ENCODE data around the gene GGT5.
"Not testable (repeated sequence)": the region's sequence is repeated elsewhere in the genome, so short reads cannot be mapped to it uniquely, and the experiment has no call there.

GGT5 gene

DNA sequence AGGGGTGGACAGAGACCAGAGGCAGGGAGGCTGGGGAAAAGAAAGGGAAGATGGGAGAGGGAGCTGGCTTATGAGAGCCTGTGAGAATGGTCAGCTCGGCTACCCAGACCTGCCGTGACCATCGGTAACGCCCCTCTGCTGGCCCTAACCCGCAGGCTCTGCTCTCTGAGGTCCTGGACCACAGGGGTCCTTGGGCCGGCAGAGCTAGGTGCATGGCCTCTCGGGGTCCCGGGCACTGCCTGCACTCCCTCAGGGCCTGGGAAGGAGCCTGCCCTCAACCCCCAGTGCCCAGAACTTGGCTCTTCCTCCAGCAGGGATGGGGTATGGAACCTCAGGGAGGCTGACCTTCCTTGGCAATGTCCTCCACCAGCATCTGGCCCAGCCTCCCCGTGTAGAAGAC lies 13.2 kb downstream of the GGT5 start:
- DNase-seq (no peak), ATAC-seq (no peak)
- Mint-ChIP-seq H3K27me3 (no peaks in the 10 kb centered on the region), H3K27ac (no peak overlapping the region), H3K4me3 (no peak overlapping the region), H3K9me3 (no peaks in the 10 kb centered on the region), H3K4me1 (no peaks in the 10 kb centered on the region), H3K36me3 (ENCODE audit: low read depth) (no peaks in the 10 kb centered on the region)

DNA sequence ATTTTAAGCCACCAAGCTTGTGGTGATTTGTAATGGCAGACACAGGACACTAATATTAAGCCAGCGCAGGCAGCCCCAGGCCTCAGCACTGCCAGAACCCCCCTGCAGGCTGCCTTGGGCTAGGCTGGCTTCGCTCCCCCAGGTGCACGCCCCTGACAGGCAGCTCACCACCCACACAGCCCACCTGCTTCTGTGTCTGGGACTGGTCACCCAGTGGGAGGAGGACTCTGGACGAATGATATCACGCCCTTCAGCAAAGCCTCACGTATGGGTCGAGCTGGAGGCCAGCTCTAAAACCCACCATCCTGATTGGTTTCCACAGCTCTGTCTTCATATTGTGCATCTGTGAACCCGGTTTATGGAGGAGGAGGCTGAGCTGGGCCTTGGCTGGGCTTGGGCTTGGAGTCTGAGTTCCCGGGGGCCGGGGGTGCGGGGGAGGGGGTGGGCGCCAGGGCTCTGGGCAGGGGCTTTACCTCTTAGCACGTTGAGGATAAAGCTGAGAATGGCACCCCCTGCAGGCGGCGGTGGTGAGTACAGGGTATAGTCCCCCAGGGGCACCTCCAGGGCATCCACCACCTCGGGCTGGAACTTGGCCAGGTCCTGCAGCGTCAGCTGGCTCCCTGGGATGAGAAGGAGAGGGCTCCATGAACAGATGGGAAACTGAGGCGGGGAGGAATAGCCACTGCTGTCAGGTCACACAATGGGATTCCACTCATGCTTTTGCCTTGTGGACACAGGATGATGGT lies 13.8 kb downstream of the GGT5 start:
- no peaks in the 10 kb centered on the region for H3K36me3 Mint-ChIP-seq (ENCODE audit: low read depth)
- ATAC-seq (peak; percentile 62), DNase-seq (peak; percentile 80)
- H3K27me3 Mint-ChIP-seq = no peaks in the 10 kb centered on the region
- no peak overlapping the region for H3K4me3 Mint-ChIP-seq
- H3K9me3 Mint-ChIP-seq = no peaks in the 10 kb centered on the region
- no peak overlapping the region for H3K27ac Mint-ChIP-seq
- H3K4me1 Mint-ChIP-seq = no peaks in the 10 kb centered on the region

DNA sequence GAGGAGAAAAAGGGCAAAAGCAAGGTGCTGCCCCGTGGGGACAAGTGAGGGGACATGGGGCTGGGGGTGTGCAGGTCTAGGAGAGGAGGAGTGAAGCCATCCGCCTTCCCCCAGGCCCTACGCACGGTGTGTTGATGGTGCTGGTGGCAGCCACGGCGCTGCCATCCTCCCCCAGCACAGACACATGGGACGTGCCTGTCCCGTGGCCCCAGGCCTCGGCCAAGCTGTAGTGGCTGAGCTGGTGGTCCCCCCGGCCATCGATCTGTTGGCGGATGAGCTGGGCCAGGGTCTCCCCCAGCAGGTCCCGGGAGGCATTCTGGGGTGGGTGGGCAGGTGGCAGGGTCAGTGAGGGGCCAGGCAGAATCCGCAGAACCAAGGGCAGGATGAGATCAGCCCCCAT lies 18.9 kb downstream of the GGT5 start:
- Mint-ChIP-seq H3K9me3 (no peaks in the 10 kb centered on the region), H3K4me1 (no peaks in the 10 kb centered on the region), H3K27me3 (no peaks in the 10 kb centered on the region), H3K36me3 (ENCODE audit: low read depth) (no peaks in the 10 kb centered on the region), H3K4me3 (no peak overlapping the region), H3K27ac (no peak overlapping the region)
- DNase-seq (no peak), ATAC-seq (no peak)

DNA sequence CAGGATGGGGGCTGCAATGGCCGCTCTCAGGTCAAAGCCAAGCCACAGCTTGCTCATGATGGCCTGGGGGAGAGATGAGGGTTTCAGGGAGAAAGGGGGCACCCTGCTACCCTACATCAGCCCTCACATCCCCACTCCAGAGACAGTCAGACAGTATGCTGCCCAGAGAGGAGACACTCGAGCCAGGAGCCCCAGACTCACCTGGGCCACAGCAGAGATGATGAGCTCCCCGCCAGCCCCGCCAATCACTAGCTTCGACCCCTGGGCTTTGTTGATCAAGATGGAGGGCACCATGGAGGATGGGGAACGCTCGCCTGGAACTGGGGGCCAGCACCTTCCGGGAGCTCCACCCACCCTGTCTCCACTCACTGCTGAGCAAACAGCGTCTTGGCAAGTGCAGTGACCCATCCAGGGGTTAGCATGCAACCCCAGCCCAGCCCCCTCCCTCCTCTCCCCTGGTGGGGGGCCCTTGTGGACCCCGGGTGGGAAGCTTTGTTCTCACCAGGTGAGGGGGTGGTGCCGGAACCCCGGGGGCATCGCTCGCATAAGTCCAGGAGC lies 19.8 kb downstream of the GGT5 start:
- no peaks in the 10 kb centered on the region for H3K27me3 Mint-ChIP-seq
- no peaks in the 10 kb centered on the region for H3K36me3 Mint-ChIP-seq (ENCODE audit: low read depth)
- no peaks in the 10 kb centered on the region for H3K9me3 Mint-ChIP-seq
- DNase-seq (no peak), ATAC-seq (no peak)
- no peak overlapping the region for H3K4me3 Mint-ChIP-seq
- H3K4me1 Mint-ChIP-seq = no peaks in the 10 kb centered on the region
- no peak overlapping the region for H3K27ac Mint-ChIP-seq

DNA sequence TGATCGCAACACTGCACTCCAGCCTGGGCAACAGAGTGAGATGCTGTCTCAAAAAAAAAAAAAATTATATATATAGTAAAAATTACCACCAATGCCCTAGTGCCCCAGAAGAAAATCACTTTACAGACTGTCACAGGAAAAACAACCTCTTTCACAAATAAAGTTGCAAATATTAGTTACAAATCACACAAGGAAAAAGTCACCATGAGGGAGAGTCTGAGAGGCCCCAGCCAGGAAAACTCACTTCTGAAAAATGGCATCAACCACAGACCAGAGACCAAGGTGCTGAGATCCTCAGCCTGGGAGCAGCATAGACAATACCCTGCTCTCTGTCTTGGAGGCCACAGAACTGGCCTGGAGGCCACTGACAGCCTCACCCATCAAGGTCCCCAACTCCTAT lies 20.4 kb downstream of the GGT5 start:
- DNase-seq (no peak), ATAC-seq (no peak)
- no peaks in the 10 kb centered on the region for H3K36me3 Mint-ChIP-seq (ENCODE audit: low read depth)
- no peaks in the 10 kb centered on the region for H3K9me3 Mint-ChIP-seq
- no peak overlapping the region for H3K4me3 Mint-ChIP-seq
- no peaks in the 10 kb centered on the region for H3K27me3 Mint-ChIP-seq
- no peaks in the 10 kb centered on the region for H3K4me1 Mint-ChIP-seq
- no peak overlapping the region for H3K27ac Mint-ChIP-seq

DNA sequence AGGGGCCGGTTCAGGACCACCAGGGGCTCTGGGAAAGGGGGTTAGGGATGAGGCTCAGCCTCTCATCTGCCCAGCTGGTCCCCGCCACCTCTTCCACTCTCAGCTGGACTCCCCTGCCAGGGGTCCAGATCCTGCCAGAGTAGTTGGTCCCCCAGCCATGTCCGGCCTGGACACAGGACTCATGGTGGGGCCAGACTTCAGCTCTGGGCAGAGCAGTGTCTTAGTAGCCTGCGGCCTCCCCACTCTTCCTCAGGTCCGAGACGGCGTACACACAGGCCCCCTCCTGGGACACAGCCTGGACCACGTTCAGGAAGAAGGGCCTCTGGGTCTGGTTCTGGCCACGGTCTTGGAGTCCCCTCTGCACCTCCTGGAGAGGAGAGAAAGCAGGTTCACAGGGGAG lies 25.1 kb downstream of the GGT5 start:
- H3K36me3 Mint-ChIP-seq (ENCODE audit: low read depth) = no peaks in the 10 kb centered on the region
- H3K4me3 Mint-ChIP-seq = no peak overlapping the region
- no peaks in the 10 kb centered on the region for H3K27me3 Mint-ChIP-seq
- H3K4me1 Mint-ChIP-seq = peaks cover 13% of the 10 kb centered on the region
- DNase-seq (no peak), ATAC-seq (no peak)
- no peaks in the 10 kb centered on the region for H3K9me3 Mint-ChIP-seq
- H3K27ac Mint-ChIP-seq = no peak overlapping the region

DNA sequence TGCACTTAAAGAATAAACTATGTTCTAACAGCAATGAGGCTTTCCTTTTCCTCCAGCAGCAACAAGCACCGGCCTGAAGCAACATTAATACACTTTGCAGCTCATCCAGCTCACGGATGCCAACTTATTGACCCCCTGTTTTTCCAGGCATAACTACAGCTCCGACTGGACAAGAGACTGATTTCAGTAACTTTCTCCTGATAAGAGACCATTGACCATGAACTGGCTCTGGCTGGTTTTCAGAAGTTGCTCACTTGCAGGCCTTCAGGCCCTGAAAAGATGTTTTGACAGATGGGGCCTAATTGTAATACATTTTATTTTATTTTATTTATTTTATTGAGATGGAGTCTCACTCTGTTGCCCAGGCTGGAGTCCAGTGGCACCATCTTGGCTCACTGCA lies 27.5 kb downstream of the GGT5 start:
- no peak overlapping the region for H3K27ac Mint-ChIP-seq
- H3K27me3 Mint-ChIP-seq = no peaks in the 10 kb centered on the region
- no peaks in the 10 kb centered on the region for H3K36me3 Mint-ChIP-seq (ENCODE audit: low read depth)
- ATAC-seq (no peak), DNase-seq (no peak)
- no peak overlapping the region for H3K4me3 Mint-ChIP-seq
- H3K9me3 Mint-ChIP-seq = no peaks in the 10 kb centered on the region
- H3K4me1 Mint-ChIP-seq = peaks cover 13% of the 10 kb centered on the region

DNA sequence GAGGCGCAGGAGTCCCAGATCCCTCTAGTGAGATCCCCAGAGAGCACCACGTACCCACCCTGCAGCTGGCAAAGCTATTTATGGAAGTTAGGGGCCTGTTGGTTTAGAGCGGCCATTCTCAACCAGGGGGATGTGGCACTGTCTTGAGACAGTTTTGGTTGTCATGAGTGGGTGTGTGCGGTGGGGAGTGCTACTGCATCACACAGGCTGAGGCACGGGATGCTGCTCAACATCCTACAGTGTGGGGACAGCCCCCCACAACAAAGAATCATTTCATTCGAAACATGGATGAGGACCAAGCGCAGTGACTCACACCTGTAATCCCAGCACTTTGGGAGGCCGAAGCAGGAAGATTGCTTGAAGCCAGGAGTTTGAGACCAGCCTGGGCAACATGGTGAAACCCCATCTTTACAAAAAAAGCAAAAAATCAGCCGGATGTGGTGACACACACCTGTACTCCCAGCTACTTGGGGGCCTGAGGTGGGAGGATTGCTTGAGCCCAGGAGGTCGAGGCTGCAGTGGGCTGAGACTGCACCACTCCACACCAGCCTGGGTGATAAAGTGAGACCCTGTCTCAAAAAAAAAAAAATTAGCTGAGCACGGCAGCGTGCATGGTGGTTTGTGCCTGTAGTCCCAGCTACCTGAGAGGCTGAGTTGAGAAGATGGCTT lies 28.2 kb downstream of the GGT5 start:
- Mint-ChIP-seq H3K9me3 (no peaks in the 10 kb centered on the region), H3K4me1 (peaks cover 15% of the 10 kb centered on the region), H3K27me3 (no peaks in the 10 kb centered on the region), H3K4me3 (peak overlapping the region; percentile 17), H3K36me3 (ENCODE audit: low read depth) (no peaks in the 10 kb centered on the region), H3K27ac (peak overlapping the region; percentile 31)
- DNase-seq = peak; percentile 33
- ATAC-seq = peak; percentile 93

DNA sequence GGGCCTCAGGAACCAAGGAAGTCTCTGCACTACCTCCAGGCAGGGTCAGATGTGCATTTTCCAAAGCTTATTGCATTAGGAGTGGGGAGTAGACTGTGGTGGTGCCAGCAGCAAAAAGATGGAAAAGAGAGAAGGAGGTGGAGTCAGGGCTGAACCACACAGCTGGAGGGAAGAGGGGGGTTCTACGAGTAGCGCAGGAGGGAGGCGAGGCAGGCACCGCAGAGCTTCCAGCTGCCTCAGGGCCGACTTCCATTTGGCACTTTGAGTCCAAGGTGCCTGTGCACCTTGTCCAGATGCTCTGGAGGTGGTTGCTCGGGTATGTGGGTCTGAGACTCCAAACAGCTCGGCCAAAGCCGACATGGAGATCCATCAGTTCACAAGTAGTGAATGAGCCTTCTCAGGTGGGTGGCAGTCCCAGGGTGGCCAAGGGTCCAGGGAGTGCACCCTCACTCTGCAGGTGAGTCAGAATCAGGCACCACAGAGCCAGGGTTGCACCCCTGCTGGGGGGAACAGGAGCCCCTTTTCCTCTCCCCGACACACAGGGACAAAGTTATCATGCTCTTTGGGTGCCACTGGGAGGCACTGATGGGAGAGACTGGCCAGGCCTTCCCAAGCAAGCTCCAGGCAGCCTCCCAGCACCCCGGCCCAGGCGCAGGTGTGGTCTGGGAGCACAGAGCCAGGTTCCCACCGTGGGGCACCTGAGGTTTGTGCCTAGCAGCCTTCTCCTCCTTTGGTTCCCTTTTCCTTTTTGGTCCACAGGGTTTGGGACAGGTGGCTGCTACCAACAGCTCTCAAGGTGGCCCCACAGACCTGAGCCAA lies 30.2 kb downstream of the GGT5 start:
- Mint-ChIP-seq H3K4me1 (peaks cover 15% of the 10 kb centered on the region), H3K27me3 (no peaks in the 10 kb centered on the region), H3K4me3 (no peak overlapping the region), H3K36me3 (ENCODE audit: low read depth) (no peaks in the 10 kb centered on the region), H3K27ac (no peak overlapping the region), H3K9me3 (no peaks in the 10 kb centered on the region)
- DNase-seq (no peak), ATAC-seq (no peak)

DNA sequence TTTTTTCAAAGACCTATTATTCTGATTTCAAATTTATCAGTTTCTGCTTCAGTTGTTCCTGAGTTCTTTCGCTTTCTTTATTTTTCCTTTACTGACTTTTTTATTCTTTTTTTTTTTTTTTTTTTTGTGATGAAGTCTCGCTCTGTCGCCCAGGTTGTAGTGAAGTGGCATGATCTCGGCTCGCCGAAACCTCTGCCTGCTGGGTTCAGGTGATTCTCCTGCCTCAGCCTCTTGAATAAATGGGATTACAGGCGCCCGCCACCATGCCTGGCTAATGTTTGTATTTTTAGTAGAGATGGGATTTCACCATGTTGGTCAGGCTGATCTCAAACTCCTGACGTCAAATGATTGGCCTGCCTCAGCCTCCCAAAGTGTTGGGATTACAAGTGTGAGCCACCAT lies 31.8 kb downstream of the GGT5 start:
- H3K9me3 Mint-ChIP-seq; H3K4me3 Mint-ChIP-seq; H3K27ac Mint-ChIP-seq; H3K27me3 Mint-ChIP-seq; ATAC-seq; H3K36me3 Mint-ChIP-seq (ENCODE audit: low read depth); DNase-seq: not testable (repeated sequence)
- H3K4me1 Mint-ChIP-seq = peaks cover 18% of the 10 kb centered on the region

DNA sequence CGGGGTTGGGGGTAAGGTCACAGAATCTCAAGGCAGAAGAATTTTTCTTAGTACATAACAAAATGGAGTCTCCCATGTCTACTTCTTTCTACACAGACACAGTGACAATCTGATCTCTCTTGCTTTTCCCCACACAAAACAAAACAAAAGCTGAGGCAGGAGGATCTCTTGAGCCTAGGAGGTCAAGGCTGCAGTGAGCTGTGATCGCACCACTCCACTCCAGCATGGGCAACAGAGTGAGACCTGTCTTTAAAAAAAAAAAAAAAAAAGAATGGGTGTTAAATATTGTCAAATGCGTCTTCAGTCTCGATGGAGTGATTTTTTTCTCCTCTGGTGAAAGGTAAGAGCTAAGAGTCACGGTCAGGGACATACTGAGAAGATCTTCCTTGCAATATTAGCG lies 33.2 kb downstream of the GGT5 start:
- peaks cover 26% of the 10 kb centered on the region for H3K4me1 Mint-ChIP-seq
- not testable (repeated sequence) for H3K9me3 Mint-ChIP-seq; H3K27me3 Mint-ChIP-seq; H3K27ac Mint-ChIP-seq; H3K36me3 Mint-ChIP-seq (ENCODE audit: low read depth); H3K4me3 Mint-ChIP-seq; DNase-seq; ATAC-seq

DNA sequence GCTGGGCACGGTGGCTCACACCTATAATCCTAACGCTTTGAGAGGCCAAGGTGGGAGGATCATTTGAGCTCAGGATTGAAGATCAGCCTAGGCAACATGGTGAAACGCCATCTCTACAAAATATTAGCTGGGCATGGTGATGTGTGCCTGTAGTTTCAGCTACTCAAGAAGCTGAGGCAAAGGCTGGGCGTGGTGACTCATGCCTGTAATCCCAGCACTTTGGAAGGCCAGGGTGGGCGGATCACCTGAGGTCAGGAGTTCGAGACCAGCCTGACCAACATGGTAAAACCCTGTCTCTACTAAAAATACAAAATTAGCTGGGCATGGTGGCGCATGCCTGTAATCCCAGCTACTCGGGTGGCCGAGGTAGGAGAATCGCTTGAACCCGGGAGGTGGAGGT lies 34.5 kb downstream of the GGT5 start:
- H3K27ac Mint-ChIP-seq; H3K27me3 Mint-ChIP-seq; DNase-seq; H3K36me3 Mint-ChIP-seq (ENCODE audit: low read depth); H3K9me3 Mint-ChIP-seq; H3K4me3 Mint-ChIP-seq; ATAC-seq: not testable (repeated sequence)
- peaks cover 27% of the 10 kb centered on the region for H3K4me1 Mint-ChIP-seq

DNA sequence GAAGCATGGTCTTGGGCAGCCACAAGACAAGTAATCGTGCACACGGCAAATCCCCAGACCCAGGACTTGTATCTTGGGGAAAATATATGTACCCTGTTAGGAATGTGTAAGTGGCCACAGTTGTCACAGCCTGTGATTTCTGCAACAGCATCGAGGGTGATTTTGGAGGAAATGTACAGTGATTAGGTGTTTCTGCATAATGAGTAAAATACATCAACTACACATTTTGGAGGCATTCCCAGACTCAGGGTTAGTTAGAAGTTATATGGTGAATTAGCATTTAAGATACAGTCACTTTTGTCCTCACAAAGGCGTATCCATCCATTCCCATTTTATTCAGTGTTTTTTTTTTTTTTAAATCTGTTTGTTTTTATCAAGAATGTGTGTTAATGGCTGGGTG lies 35.2 kb downstream of the GGT5 start:
- no peaks in the 10 kb centered on the region for H3K9me3 Mint-ChIP-seq
- DNase-seq = no peak
- no peak for ATAC-seq
- no peaks in the 10 kb centered on the region for H3K27me3 Mint-ChIP-seq
- H3K4me3 Mint-ChIP-seq = no peak overlapping the region
- H3K4me1 Mint-ChIP-seq = peaks cover 28% of the 10 kb centered on the region
- H3K27ac Mint-ChIP-seq = no peak overlapping the region
- H3K36me3 Mint-ChIP-seq (ENCODE audit: low read depth) = no peaks in the 10 kb centered on the region

DNA sequence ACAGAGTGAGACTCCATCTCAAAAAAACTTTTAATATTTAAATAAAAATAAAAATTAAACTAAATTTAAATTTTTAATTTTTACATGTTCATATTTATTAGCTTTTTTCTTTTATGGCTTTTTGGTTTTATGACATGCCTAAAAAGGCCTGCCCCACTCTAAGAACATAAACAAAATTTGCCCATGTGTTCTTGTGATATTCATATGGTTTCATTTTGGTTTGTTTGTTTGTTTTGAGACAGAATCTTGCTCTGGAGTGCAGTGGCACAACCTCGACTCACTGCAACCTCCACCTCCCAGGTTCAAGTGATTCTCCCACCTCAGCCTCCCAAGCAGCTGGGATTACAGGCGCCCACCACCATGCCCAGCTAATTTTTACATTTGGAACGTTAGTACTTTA lies 35.9 kb downstream of the GGT5 start:
- no peaks in the 10 kb centered on the region for H3K27me3 Mint-ChIP-seq

More for the DNA sequence above, 35.9 kb downstream of the GGT5 start:
- Mint-ChIP-seq H3K9me3 (no peaks in the 10 kb centered on the region), H3K27ac (no peak overlapping the region), H3K4me3 (no peak overlapping the region), H3K4me1 (peaks cover 28% of the 10 kb centered on the region), H3K36me3 (ENCODE audit: low read depth) (no peaks in the 10 kb centered on the region)
- ATAC-seq (no peak), DNase-seq (no peak)
